Measurements from ENCODE around the gene PLS3.
"Not testable (repeated sequence)": the region's sequence is repeated elsewhere in the genome, so short reads cannot be mapped to it uniquely, and the experiment has no call there.

The PLS3 gene

DNA sequence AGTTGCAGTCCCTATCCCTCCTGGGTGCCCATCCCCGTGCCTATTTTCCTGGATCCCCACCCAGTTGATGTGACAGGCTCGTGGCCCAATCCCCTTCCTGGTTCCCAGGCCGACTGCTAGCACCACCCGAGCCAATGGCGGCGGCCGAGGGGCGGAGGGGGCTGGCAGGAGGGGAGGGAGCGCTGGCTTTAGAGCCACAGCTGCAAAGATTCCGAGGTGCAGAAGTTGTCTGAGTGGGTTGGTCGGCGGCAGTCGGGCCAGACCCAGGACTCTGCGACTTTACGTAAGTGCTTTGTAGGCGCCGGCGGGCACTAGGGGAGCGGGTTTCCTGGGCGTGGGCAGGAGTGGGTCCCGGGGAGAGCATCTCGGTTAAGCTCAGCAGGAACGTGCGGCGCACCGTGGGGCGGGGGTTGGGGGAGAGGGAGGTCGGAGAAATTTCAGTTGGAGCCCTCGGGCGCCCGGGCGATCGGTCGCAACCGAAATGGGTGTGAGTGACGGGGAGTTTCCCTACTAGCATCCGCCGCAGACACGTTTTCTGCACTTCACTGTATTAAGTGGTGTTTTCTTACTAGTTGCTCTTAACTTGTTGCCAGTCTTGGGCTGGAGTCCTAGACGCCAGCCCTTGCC is at the start of gene PLS3:
Gene PLS3, plus strand, starts transcription at position 197 of the 627 bp plus-strand sequence. CDS start 49,077 bp downstream, outside the sequence.
- no peak for DNase-seq (ENCODE audit: low read depth)

- DNase-seq (ENCODE audit: low read depth): no peak
These were observed 42.9 kb upstream of the PLS3 start for GRCh38 chrX:115518113-115518512.

DNA sequence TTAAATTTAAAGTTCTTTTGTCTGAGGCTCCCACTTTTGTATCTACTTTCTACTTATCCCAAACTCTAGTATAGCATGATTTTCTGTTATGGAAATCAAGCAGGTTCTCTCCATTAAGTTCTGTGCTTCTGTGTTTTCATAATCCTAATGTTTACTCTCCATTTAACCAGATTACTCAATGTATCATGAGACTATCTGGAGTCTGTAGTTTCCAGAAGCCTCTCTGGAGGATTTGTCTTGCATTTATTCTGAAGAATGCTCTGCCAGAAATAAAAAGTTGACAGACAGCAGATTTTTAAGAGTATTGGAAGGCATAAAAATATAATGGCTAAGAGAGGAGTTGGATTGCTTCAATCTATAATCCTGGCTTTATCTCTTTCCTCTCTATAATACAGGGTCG is 39.2 kb upstream of the PLS3 start:
- DNase-seq (ENCODE audit: low read depth): no peak

DNA sequence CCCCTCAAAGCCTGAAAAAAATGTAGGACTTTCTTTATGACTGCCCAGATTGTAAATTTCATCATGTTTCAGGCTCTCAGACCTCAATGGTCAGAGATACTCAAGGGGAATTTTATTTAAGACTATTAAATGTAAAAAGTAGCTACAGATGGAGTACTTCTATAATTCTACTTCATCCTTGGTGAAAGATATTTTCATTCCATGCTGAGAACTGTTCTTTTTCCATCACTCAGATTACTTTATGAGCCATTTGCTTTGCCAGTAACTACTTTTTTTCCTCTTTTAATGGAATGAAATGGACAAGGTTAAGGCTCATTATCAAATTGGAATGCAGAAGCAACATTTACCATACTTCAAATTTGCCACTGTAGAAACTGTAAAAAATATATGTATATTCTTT is 38.0 kb upstream of the PLS3 start:
- no peak for DNase-seq (ENCODE audit: low read depth)

- DNase-seq (ENCODE audit: low read depth): no peak
These were observed 35.5 kb upstream of the PLS3 start for GRCh38 chrX:115525486-115525885.

DNA sequence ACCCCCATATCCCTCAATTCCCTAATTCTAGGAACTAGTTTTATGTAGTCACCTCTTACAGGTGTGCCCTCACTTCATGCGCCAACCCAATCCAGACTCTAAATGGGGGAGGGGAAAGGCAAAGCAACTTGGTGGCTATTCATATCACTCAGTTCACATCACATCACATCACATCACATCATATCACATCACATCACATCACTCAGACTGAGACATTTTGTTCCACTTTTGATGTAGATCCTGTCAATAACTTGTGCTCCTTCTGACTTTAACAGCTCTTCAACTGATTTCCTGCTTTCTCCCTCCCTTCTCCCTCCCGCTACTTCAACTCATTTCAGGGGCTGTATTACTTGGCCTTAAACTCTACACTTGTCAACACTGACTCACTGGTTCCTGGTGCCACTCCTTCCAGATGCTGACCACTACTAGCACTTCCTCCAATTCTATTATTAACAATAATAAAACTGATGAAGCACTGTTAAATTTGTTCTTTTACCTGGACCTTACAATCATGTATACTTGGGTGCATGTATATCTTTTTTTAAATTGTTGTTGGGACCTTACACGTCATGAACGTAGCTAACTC is 29.1 kb upstream of the PLS3 start:
- no peak for DNase-seq (ENCODE audit: low read depth)

GRCh38 chrX:115533485-115533884 is 27.5 kb upstream of the PLS3 start:
- DNase-seq (ENCODE audit: low read depth): no peak

GRCh38 chrX:115534383-115534782 is 26.6 kb upstream of the PLS3 start:
- no peak for DNase-seq (ENCODE audit: low read depth)

- DNase-seq (ENCODE audit: low read depth): no peak
These were observed 25.6 kb upstream of the PLS3 start for GRCh38 chrX:115535421-115535820.

DNA sequence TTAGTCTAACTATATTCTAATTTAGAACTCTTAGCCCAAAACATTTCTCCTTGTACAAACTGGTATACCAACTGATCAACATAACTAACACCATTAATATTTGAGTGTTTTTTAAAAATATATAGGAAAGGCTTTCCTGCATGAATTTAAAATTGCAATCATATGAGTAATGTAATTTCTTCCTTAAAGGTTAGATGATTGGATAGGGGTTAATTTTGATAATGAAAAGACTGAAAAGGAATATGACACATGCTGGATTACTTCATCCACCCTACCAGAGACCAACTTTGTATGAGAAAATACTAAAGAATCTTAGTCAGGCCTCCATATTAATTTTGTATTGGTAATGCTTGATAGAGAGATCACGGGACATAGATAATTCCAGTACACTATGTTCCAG is 25.1 kb upstream of the PLS3 start:
- DNase-seq (ENCODE audit: low read depth): no peak

- DNase-seq (ENCODE audit: low read depth): no peak
These were observed 21.1 kb upstream of the PLS3 start for GRCh38 chrX:115539841-115540240.

DNA sequence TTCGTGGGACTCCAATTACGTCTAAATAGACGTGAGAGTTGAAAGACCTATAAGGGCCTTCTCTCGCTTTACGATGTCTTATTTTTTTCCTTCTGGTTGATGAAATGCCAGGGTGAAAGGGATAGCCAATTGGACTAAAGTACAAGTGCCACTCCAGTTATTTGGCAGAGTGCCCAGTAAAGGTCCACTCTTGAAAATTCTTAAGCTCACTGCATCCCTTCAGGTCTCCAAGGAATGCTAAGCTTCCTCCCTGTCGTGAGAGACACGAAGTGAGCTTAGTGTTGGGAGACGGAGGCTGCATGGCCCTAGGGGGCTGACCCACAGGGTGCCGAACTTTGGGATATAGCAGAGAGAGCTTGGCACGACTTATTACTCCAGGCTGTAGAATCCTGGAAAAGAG is 19.9 kb upstream of the PLS3 start:
- DNase-seq (ENCODE audit: low read depth): not testable (repeated sequence)

DNA sequence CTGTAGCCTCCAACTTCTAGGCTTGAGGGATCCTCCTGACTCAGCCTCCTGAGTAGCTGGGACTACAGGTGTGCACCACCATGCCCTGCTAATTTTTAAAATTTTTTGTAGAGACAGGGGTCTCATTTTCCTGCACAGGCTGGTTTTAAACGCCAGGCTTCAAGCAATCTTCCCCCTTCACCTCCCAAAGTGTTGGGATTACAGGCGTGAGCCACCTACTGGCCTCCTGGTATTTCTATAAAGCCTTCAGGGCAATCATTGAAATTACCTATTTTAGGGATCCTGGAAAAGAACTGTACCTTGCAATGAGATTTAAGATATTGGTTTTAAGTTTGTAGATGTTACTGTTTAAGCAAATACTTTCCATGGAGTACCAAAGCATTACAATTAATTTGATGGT is 13.5 kb upstream of the PLS3 start:
- DNase-seq (ENCODE audit: low read depth): no peak

DNA sequence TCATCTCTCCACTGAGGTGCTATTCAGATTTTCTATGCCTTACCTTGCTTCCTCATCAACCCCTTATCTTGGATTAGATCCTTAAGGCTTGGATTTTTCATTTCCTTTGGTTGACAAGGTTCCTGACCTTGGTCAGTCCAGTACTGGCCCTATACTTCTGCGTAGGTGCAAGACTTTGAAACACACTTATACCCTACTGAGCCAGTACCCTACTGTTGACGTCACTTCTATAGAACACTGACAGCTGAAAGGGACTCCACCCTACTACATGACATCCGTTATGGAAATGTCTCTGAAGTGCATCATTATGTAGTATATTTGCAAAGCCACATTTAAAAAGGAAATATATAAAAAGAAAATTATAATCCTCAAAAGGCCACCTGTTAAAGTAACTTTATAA is 12.0 kb upstream of the PLS3 start:
- DNase-seq (ENCODE audit: low read depth): no peak

DNA sequence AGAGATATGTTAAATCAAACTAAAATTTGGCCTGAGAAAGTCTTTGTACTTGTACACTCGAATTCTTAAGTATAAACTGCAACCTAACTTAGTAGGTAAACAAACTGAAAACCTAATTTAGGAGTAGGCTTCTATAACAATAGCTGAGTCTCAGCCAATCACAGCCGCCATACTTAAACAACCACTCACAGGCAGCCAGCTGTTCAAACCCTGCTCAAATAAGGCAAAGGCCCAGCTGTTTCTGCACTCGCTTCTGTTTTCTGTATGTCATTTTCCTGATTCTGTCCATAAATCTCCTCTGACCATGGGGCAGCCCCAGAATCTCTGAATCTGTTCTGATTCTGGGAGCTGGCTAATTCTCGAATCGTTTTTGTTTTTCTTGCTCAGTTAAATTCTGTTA is 7.8 kb upstream of the PLS3 start:
- no peak for DNase-seq (ENCODE audit: low read depth)

- no peak for DNase-seq (ENCODE audit: low read depth)
These were observed 1.3 kb upstream of the PLS3 start for GRCh38 chrX:115559672-115560071.

- DNase-seq (ENCODE audit: low read depth): no peak
These were observed 580 bp upstream of the PLS3 start for GRCh38 chrX:115560211-115560977.

GRCh38 chrX:115561605-115562479 is 868 bp downstream of the PLS3 start:
- no peak for DNase-seq (ENCODE audit: low read depth)

- no peak for DNase-seq (ENCODE audit: low read depth)
These were observed 1.5 kb downstream of the PLS3 start for GRCh38 chrX:115562480-115562847.

DNA sequence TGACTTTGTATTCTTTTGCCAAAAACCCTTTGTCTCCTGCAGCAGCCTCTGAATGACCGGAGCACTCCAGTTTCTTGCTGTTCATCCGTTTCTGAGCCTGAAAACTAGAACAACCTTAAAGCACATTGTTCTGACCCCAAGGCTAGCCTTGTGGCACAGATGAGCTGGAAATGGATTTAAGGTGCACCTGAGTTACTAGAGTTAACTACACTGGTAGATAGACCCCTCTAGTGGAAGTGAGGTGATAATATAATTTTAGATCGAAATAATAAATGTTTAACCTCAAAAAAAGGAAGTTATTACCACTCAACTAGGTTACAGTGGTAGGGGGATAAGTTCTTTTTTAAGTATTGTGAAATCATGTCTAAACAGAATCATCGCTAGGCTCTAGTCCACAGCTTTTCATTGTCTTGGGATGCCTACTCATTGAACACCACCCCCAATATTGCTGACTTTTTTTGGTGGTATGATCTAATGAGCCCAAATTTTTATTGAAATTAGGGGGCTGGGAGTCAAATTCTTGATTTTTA is 2.7 kb downstream of the PLS3 start:
- no peak for DNase-seq (ENCODE audit: low read depth)

- no peak for DNase-seq (ENCODE audit: low read depth)
These were observed 3.3 kb downstream of the PLS3 start for GRCh38 chrX:115564243-115564642.

GRCh38 chrX:115565888-115566287 is 4.9 kb downstream of the PLS3 start:
- no peak for DNase-seq (ENCODE audit: low read depth)
